HEK293 (cell line): ENCODE measurements around the gene SPDYE16.
"Not testable (repeated sequence)": the region's sequence is repeated elsewhere in the genome, so short reads cannot be mapped to it uniquely, and the experiment has no call there.

Experiments
- MEIS1 ChIP-seq: sonication (generic); formaldehyde crosslinking; IDR thresholded peaks from 2 replicates; pipeline ENCODE4 v1.8.1; 2022; ENCODE audit warnings: missing genetic modification reagents, mild to moderate bottlenecking, borderline replicate concordance
- ZNF580 ChIP-seq: fragments of 450-650 bp; formaldehyde crosslinking; IDR thresholded peaks from 2 replicates; pipeline ENCODE4 v1.5.1; 2016; ENCODE audit warnings: missing biosample characterization, missing genetic modification characterization

GRCh38 chr7:76582848-76583631 is 39.9 kb upstream of the SPDYE16 start:
- TF ChIP-seq ZNF580; MEIS1 (CRISPR knock-in tag): not testable (repeated sequence)
